Measurements from ENCODE around the gene TCL1B.

TCL1B gene

GRCh38 chr14:95695051-95695450, 8.8 kb downstream of the TCL1B start:
- TF ChIP-seq TAF1 (IDR thresholded peaks at IDR 0.05; ENCODE audit: borderline replicate concordance, insufficient read depth, low read length) (no peak), FOXP2 (optimal IDR thresholded peaks at IDR 0.05; ENCODE audit: borderline replicate concordance, extremely low read depth, extremely low read length, insufficient read depth) (no peak), SIN3A (IDR thresholded peaks at IDR 0.05; ENCODE audit: borderline replicate concordance, insufficient read depth, low read length) (no peak), REST (IDR thresholded peaks at IDR 0.05; ENCODE audit: insufficient read depth in 1 of 2, low read depth in 2 of 2, low read length in 2 of 2) (no peak), POLR2AphosphoS5 (IDR thresholded peaks at IDR 0.05; ENCODE audit: low read depth, low read length) (no peak)

GRCh38 chr14:95695913-95696312, 9.7 kb downstream of the TCL1B start:
- TF ChIP-seq TAF1 (IDR thresholded peaks at IDR 0.05; ENCODE audit: borderline replicate concordance, insufficient read depth, low read length) = no peak
- no peak for TF ChIP-seq FOXP2 (optimal IDR thresholded peaks at IDR 0.05; ENCODE audit: borderline replicate concordance, extremely low read depth, extremely low read length, insufficient read depth)
- no peak for TF ChIP-seq POLR2AphosphoS5 (IDR thresholded peaks at IDR 0.05; ENCODE audit: low read depth, low read length)
- no peak for TF ChIP-seq REST (IDR thresholded peaks at IDR 0.05; ENCODE audit: insufficient read depth in 1 of 2, low read depth in 2 of 2, low read length in 2 of 2)
- no peak for TF ChIP-seq SIN3A (IDR thresholded peaks at IDR 0.05; ENCODE audit: borderline replicate concordance, insufficient read depth, low read length)

GRCh38 chr14:95696741-95697140, 10.5 kb downstream of the TCL1B start:
- TF ChIP-seq POLR2AphosphoS5 (IDR thresholded peaks at IDR 0.05; ENCODE audit: low read depth, low read length) (no peak), REST (IDR thresholded peaks at IDR 0.05; ENCODE audit: insufficient read depth in 1 of 2, low read depth in 2 of 2, low read length in 2 of 2) (no peak), SIN3A (IDR thresholded peaks at IDR 0.05; ENCODE audit: borderline replicate concordance, insufficient read depth, low read length) (no peak), FOXP2 (optimal IDR thresholded peaks at IDR 0.05; ENCODE audit: borderline replicate concordance, extremely low read depth, extremely low read length, insufficient read depth) (no peak)

- no peak for TF ChIP-seq TAF1 (IDR thresholded peaks at IDR 0.05; ENCODE audit: borderline replicate concordance, insufficient read depth, low read length)
- no peak for TF ChIP-seq REST (IDR thresholded peaks at IDR 0.05; ENCODE audit: insufficient read depth in 1 of 2, low read depth in 2 of 2, low read length in 2 of 2)
- TF ChIP-seq POLR2AphosphoS5 (IDR thresholded peaks at IDR 0.05; ENCODE audit: low read depth, low read length) = no peak
- no peak for TF ChIP-seq FOXP2 (optimal IDR thresholded peaks at IDR 0.05; ENCODE audit: borderline replicate concordance, extremely low read depth, extremely low read length, insufficient read depth)
- no peak for TF ChIP-seq SIN3A (IDR thresholded peaks at IDR 0.05; ENCODE audit: borderline replicate concordance, insufficient read depth, low read length)
These were observed 11.5 kb downstream of the TCL1B start for GRCh38 chr14:95697764-95698163.

GRCh38 chr14:95698287-95698686, 12.1 kb downstream of the TCL1B start:
- TF ChIP-seq TAF1 (IDR thresholded peaks at IDR 0.05; ENCODE audit: borderline replicate concordance, insufficient read depth, low read length) (no peak), SIN3A (IDR thresholded peaks at IDR 0.05; ENCODE audit: borderline replicate concordance, insufficient read depth, low read length) (no peak), FOXP2 (optimal IDR thresholded peaks at IDR 0.05; ENCODE audit: borderline replicate concordance, extremely low read depth, extremely low read length, insufficient read depth) (no peak)
